HG03469 (cell line): Measurements from ENCODE around the gene AKT2.

Experiments used
- ATAC-seq: cut with Tn5 transposase; IDR thresholded peaks from one replicate; pipeline ENCODE4 v1.9.1; 2021; ENCODE audit warnings: mild to moderate bottlenecking, moderate library complexity, moderate number of reproducible peaks; ENCODE audit not compliant: unreplicated experiment

AKT2 gene

DNA sequence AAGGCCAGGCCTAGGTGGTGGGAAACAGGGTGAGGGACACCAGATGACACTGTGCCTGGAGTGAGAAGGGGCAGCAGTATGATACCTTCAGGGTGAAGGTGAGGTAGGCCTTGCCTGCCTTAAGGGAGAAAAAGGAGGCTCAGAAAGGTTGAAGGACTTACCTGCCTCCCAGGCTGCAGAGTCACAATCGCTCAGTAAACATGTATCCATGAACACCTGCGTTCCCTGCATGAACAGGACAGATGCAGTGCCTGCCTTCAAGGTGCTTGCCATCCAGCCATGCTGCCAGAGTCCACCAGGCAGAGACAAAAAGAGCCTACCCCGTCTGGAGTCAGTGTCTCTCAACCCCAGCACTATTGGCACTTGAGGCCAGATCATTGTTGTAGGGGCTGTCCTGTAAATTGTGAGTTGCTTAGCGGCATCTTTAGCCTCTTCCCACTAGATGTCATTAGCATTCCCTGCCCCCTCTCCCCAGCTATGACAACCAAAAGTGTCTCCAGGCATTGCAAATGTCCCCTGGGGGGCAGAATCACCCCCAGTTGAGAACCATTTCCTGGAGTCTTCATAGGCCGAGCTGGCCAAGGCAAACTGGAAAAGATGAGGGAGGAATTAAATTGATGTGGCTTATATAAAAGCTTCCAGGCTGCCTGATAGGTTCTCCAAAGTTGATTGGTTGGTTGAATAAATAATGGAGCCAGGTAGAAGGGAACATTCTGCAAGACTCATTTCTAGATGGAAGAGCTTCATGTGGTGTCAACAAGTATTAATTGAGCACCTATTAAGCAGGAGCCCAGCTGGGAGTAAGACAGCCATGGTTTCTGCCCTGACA lies 92.2 kb downstream of the AKT2 start:
- no peak for ATAC-seq

DNA sequence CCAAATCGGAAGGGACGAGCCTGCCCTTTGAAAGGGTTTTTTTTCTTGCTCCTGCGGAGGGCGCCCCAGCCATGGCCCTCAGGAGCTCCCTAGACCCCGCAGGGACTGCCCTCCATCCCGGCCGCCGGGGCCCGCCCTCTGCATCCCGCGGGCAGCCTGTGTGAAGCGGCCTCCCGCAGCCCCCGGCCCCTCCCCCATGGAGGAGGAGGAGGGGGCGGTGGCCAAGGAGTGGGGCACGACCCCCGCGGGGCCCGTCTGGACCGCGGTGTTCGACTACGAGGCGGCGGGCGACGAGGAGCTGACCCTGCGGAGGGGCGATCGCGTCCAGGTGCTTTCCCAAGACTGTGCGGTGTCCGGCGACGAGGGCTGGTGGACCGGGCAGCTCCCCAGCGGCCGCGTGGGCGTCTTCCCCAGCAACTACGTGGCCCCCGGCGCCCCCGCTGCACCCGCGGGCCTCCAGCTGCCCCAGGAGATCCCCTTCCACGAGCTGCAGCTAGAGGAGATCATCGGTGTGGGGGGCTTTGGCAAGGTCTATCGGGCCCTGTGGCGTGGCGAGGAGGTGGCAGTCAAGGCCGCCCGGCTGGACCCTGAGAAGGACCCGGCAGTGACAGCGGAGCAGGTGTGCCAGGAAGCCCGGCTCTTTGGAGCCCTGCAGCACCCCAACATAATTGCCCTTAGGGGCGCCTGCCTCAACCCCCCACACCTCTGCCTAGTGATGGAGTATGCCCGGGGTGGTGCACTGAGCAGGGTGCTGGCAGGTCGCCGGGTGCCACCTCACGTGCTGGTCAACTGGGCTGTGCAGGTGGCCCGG lies 93.1 kb downstream of the AKT2 start:
- ATAC-seq = no peak

DNA sequence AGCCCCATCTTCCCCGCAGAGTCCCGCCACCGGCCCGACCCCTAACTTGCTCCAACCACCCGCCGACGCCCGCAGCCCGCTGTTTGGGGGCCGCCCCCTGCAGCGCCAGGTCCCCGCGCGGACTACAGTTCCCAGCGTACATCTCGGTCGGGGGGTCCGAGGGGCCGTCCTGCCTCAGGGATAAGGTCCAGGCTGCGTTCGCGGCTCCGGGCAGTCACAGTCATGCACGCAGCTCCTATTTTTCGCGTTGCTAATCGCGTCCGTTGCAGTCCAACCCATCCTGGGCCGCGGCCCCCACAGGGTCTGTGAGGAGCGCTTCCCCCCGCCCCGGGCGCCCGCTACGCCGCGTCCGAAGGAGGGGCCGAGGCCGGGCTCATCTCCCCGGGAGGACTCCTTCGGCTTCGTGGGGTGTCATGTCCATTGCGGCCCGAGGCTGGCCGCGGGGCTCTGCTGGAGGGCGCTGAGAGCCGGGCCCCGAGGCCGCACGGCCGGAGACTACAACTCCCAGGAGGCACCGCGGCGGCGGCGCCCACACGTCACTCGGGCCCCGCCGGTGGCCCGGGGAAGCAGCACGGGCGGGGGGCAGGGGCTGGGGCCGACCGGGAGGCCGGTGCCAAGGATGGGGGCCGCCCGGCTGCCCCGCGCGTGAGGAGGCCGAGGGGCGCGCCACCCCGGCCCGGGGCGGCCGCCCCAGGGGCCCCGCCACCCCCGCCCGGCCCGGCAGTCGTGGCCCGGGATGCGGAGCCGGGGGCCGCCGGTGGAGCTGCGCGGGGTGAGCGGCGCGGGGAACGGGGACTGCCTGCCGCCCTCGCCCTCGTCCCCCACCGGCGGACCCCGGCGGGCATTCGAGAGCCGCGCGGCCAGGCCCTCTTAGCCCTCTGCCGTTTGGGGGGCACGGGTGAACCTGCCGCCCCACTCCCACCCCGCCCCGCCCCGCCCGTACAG lies 94.0 kb downstream of the AKT2 start, which contains the start of gene MAP3K10:
Gene MAP3K10, plus strand, starts transcription at position 536 of the 945 bp plus-strand sequence. CDS start 606 bp downstream, outside the sequence.
- no peak for ATAC-seq

DNA sequence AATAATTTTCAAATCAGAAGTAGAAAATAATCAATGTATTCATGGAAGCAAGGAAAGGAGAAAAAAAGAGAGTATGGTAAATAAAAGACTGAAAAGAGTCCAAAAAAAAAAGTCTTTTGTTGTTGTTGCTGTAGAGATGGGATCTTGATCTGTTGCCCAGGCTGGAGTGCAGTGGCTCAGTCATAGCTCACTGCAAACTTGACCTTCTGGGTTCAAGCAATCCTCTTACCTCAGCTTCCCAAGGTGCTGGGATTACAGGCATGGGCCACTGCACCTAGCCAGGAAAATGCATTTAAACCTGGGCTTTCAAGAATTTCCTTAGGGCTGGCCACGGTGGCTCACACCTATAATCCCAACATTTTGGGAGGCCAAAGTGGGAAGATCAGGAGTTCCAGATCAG lies 100.9 kb downstream of the AKT2 start:
- no peak for ATAC-seq
